Adrenal gland (tissue), 5 donors: ENCODE results near the gene NSG1.

Experiments
- CTCF ChIP-seq, 6 experiments: fragments of 450-650 bp in 4 of 6; fragments of 200-600 bp in 2 of 6; sonication (generic) in 1 of 6; IDR thresholded peaks; 1 replicate in 5 of 6; 2 replicates in 1 of 6; pipeline versions ENCODE4 v1.5.1 to v1.8.0; 2016 to 2021; ENCODE audit warnings: antibody characterized with exemption in 6 of 6, mild to moderate bottlenecking in 2 of 6, moderate library complexity in 1 of 6
- POLR2A ChIP-seq, 2 donors: fragments of 450-650 bp; IDR thresholded peaks; one replicate each; pipeline ENCODE4 v1.6.1; 2017; ENCODE audit warnings: antibody characterized with exemption in 2 of 2, mild to moderate bottlenecking in 2 of 2, moderate library complexity in 1 of 2
- donor health status: DM: no; HTN: no; CAD: no.

GRCh38 chr4:4394644-4395043, 7.7 kb downstream of the NSG1 start:
- TF ChIP-seq CTCF (IDR thresholded peaks at IDR 0.05) (no peak), POLR2A (IDR thresholded peaks at IDR 0.05) (no peak)
